Measurements from ENCODE around the gene CXCL1.

The CXCL1 gene

GRCh38 chr4:73917081-73917501 is 47.9 kb downstream of the CXCL1 start:
- DNase-seq (ENCODE audit: low spot score), result no peak

- DNase-seq (ENCODE audit: low spot score), result no peak
Observed at GRCh38 chr4:73918058-73918457, 48.9 kb downstream of the CXCL1 start.

GRCh38 chr4:73919691-73920090 is 50.5 kb downstream of the CXCL1 start:
- DNase-seq (ENCODE audit: low spot score), result no peak
